Spleen (tissue), 7 donors: ENCODE results near the gene GMPS.

Source experiments
- CTCF ChIP-seq, 11 experiments: fragments of 200-600 bp in 7 of 11; fragments of 450-650 bp in 4 of 11; sonication (generic) in 4 of 11; IDR thresholded peaks in 8 of 11; conservative IDR thresholded peaks in 3 of 11; 1 replicate in 7 of 11; 2 replicates in 4 of 11; pipeline versions ENCODE4 v1.4.0 to v1.8.0; 2016 to 2021; ENCODE audit warnings: antibody characterized with exemption in 11 of 11, inconsistent platforms in 4 of 11, mild to moderate bottlenecking in 1 of 11
- POLR2A ChIP-seq, 3 donors: fragments of 450-650 bp; IDR thresholded peaks; one replicate each; pipeline ENCODE4 v1.5.1; 2017; ENCODE audit warnings: antibody characterized with exemption in 3 of 3, mild to moderate bottlenecking in 1 of 3
- POLR2AphosphoS5 ChIP-seq, 3 donors: sonication (generic); formaldehyde crosslinking; IDR thresholded peaks; one replicate each; pipeline ENCODE4 v1.5.1; 2017; ENCODE audit warnings: antibody characterized with exemption in 3 of 3
- donor health status: DM: no; HTN: no; CAD: no; lungs with moderate emphysema.
- donor health status: DM: no; HTN: no; CAD: no.
- donor health status: DM: no; HTN: no; CAD: no.

GRCh38 chr3:155908605-155909004, 38.2 kb downstream of the GMPS start:
- TF ChIP-seq CTCF (IDR thresholded peaks at IDR 0.05 in 8 of 11, conservative IDR thresholded peaks at IDR 0.05 in 3 of 11) (no peak), POLR2AphosphoS5 (IDR thresholded peaks at IDR 0.05) (no peak), POLR2A (IDR thresholded peaks at IDR 0.05) (no peak)
